NCI-H146 (cell line): ENCODE measurements around the gene GGNBP2.

Experiments used
- DNase-seq: peaks from one replicate; lab custom pipeline; 2025; lab: John Stamatoyannopoulos, UW

GGNBP2 gene

GRCh38 chr17:36514856-36515255, 29.9 kb upstream of the GGNBP2 start:
- no peak for DNase-seq

- no peak for DNase-seq
These were observed 28.9 kb upstream of the GGNBP2 start for GRCh38 chr17:36515837-36516236.

- no peak for DNase-seq
These were observed 21.6 kb upstream of the GGNBP2 start for GRCh38 chr17:36523113-36523512.

DNA sequence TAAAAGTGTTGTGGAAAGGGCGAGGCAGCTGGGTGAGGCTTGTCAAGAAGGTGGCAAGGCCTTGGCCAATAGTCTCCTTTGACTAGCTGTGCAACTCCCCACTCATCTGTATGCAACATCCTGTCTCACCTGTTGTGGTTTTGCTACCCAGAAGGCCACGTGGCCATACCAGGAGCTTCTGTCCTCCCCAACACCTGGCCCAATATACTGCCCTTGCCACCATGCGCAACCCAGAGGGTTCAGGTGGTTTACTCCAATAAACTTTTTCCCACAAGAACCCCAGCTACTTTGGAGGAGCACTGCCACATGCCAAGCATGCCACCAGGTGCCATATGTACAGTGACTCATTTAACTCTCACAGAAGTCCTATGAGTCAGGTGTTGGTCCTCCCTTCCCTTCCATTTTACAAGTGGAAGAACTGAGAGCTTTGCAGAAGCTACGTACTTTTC, 20.3 kb upstream of the GGNBP2 start:
- no peak for DNase-seq

GRCh38 chr17:36525113-36525512, 19.6 kb upstream of the GGNBP2 start:
- no peak for DNase-seq

- DNase-seq = no peak
These were observed 18.8 kb upstream of the GGNBP2 start for GRCh38 chr17:36525888-36526287.

- no peak for DNase-seq
These were observed 17.0 kb upstream of the GGNBP2 start for GRCh38 chr17:36527621-36528250.

- DNase-seq = no peak
These were observed 15.6 kb upstream of the GGNBP2 start for GRCh38 chr17:36529121-36529520.

- no peak for DNase-seq
These were observed 12.2 kb upstream of the GGNBP2 start for GRCh38 chr17:36532435-36532975.

DNA sequence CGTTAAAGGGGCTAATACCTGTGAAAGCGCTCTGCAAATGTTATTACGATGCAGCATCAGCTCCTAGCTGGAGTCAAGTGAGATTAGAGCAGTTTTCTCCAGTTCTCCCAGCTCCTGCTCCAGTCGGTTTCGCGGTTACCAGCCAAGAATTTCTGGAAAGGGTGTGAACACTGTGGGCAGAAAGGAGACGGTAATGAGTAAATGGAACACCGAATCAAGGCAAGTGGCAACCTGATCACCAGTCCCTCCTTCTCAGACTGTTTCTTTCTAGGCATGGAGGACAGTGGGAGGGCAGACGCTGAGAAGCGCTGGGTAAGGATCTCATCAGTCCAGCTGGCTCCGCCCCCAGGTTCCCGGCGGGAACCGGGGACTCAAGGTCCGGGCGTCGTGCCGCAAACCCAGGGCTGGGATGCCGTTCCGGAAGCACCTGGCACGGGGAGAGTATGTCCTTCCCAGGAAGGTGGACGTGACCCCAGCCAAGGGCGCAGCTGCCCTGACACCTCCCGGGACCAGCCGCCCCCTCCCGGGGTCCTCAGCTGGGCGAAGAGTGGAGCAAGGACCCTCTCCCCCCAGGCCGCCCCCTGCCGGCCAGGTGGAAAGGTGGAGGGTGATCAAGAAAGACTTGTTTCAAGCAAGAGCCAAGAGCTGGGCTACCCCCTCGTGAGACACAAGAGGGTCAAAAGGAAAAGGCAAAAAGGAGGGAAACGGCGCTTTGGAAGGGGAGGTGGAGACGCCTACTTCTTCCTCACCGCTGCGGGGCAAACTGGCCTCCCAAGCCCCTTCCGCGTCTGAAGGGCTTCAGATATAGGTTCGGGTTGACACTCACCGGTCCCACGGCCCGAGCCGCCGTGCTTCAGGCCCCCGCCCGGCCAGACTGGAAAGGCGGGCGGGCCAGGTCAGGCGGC, 10.5 kb upstream of the GGNBP2 start:
- peak; percentile 83 for DNase-seq

- DNase-seq = peak; percentile 95
These were observed 9.7 kb upstream of the GGNBP2 start, which contains the start of the genes MYO19 and PIGW for GRCh38 chr17:36534840-36535668. TSS of gene MYO19 (minus strand) at chr17:36534868. CDS start at chr17:36532538, 2,330 bp downstream. TSS of gene PIGW (plus strand) at chr17:36534987. CDS start at chr17:36537102, 2,115 bp downstream.

DNA sequence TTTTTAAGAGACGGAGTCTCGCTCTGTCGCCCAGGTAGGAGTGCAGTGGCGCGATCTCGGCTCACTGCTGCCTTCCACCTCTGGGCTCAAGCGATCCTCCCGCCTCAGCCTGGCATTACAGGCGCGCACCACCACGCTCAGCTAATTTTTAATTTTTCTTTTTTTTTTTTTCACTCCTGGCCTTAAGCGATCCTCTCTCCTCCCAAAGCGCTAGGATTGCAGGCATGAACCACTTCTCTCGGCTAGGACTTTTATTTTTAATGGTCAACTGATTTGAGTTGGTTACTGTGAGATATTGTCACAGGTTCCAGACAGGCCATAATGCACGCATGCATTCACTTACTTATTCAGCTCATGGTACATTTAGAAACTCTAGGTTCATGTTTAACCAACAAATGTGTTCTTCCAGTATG, 9.0 kb upstream of the GGNBP2 start:
- no peak for DNase-seq

DNA sequence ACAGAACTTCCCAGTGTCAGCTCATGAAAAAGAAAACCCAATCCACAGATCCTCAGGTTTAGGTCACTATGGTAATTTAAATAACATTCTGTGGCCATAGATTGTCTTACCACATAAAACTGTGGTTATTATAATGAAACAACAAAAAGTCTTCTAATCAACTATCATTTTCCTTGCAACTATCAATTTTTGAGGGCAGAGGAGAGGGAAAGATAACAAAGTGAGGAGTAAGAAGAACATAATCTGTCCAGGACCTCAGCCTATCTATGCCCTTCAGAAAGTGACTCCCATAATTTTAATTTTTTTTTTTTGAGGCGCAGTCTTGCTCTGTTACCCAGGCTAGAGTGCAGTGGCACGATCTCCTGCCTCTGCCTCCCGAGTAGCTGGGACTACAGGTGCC, 4.0 kb upstream of the GGNBP2 start:
- no peak for DNase-seq

- DNase-seq = no peak
These were observed 2.0 kb upstream of the GGNBP2 start for GRCh38 chr17:36542755-36543154.

DNA sequence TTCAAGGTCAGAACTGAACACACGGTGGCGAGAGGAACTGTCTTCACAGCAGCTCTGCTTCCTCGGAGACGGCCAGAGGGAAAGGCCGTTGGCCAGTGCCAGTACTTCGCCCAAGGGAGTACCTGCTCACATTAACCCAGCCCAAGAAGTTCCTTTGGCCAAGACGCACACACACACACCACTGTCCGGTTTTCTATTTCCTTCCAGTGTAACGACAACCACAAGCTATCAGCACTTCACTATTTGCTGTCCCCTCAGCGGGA, 744 bp upstream of the GGNBP2 start:
- peak; percentile 77 for DNase-seq

DNA sequence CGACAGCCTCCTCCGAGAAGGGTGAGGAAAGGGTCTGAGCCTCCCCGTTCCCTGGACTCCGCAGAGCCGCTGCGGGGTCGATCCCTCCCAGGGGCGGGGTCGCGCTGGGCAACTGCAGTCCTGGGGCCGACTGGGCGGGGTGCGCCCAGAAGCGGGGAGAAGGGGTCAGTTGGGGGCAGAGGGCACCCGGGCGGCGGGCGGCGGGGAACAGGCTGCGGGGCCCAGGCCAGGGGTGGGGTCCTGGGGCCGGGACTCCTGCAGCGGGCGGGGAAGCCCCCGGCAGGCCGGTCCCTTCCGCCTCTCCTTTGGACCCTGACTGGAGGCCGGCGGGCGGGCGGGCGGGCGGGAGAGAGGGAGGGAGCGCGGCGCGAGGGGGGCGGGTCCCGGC, 352 bp downstream of the GGNBP2 start:
- no peak for DNase-seq

GRCh38 chr17:36545465-36546417, 1.0 kb downstream of the GGNBP2 start:
- DNase-seq = peak; percentile 97

DNA sequence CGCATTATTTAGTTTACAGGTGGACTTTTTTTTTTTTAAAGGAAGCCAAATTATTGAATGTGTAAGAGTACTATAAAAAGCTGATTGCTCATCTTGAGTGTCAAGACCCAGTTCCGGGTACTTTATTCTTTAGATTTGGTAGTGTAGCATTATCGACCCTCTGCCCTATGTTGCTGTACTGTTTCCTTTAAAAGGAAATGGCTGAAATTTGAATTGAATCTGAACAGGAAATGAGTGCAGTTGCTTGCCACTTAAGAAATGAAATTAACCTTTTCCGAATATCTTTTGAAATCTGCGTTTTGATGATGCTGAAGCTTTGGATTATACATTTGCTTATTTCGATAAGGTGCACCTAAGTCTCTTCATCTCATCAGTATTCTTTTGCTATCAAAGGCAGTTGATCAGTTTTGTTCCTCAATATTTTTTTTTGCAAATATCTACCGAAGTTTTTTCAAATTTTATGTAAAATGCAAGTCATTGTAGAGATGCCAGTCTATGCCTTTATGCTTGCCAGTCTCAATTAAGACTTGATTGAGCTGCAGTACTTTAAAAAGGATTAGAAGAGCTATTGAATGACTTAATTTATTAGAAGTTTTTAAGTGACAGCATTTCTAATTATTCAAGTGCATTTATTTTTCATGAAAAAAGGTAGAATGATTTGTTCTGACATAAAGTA, 1.8 kb downstream of the GGNBP2 start:
- peak; percentile 9 for DNase-seq

DNA sequence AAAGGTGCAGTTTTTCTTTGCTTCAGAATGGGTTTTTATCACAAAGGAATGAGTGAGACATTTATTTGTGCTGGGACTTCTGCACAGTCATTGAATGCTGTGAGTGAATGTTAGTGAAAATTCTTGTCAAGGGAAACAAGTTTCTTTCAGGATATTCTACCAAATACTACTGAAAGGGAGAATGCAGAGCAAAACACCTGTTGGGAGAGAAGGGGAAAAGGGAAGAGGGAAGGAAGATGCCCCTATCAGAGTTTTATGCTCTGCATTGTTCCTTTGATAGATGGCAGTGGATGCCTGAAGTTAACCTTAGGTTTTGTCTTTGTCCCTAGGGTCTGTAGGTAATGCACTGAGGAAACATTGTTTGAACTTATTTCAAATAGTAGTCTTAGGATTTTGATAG, 3.1 kb downstream of the GGNBP2 start:
- no peak for DNase-seq
